ENCODE data around the gene DLG1.

DNA sequence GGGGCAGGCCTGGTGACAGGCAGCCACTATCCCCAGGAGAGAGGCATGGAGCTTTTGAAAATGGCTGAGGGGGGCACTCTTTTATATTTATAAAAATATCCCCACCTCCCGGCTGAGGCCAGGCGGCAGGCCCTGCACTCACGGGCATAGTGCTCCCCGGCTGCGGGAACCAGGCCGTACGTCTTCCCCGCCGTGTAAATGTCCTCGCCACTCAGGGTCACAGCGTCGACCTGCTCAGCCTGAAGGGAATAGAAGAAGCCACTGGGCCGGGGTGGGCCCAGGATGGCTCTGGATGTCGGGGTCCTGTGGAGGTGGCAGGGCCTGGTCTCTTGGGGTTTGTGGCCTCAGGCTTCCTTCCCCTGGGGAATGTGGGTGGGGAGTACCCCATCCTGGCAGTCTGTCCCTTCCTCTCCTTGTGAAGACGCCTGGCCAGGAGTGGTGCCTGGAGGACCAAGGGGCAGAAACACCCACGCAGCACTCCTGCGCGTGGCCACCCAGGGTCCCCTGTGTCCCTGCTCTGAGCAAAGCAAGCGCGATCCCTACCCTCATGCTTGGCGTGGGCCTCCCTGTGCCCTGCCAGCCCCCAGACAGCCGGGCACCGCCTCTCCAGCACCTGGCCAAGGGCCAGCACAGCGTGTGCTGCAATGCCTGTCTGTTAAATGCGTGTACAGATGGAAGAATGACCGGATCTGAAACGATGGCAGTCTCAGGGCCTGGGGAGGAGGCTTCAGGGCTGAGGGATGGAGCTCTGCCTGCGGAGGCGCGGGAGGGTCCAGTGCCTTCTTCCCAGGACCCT lies 287.7 kb downstream of the DLG1 start:
- TF ChIP-seq, protein P1, sequence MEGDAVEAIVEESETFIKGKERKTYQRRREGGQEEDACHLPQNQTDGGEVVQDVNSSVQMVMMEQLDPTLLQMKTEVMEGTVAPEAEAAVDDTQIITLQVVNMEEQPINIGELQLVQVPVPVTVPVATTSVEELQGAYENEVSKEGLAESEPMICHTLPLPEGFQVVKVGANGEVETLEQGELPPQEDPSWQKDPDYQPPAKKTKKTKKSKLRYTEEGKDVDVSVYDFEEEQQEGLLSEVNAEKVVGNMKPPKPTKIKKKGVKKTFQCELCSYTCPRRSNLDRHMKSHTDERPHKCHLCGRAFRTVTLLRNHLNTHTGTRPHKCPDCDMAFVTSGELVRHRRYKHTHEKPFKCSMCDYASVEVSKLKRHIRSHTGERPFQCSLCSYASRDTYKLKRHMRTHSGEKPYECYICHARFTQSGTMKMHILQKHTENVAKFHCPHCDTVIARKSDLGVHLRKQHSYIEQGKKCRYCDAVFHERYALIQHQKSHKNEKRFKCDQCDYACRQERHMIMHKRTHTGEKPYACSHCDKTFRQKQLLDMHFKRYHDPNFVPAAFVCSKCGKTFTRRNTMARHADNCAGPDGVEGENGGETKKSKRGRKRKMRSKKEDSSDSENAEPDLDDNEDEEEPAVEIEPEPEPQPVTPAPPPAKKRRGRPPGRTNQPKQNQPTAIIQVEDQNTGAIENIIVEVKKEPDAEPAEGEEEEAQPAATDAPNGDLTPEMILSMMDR (IDR thresholded peaks at IDR 0.05; ENCODE audit: poor library complexity, severe bottlenecking): no peak
- TF ChIP-seq EZH2 (IDR thresholded peaks at IDR 0.05; ENCODE audit: borderline replicate concordance, insufficient read depth, low read length, poor library complexity, severe bottlenecking) (no peak), MXI1 (conservative IDR thresholded peaks at IDR 0.05; ENCODE audit: poor library complexity, severe bottlenecking) (no peak), POLR2AphosphoS5 (IDR thresholded peaks at IDR 0.05) (no peak), EP300 (conservative IDR thresholded peaks at IDR 0.05; ENCODE audit: poor library complexity, severe bottlenecking) (no peak), SMC3 (conservative IDR thresholded peaks at IDR 0.05; ENCODE audit: poor library complexity) (no peak), RAD21 (conservative IDR thresholded peaks at IDR 0.05) (no peak), TAF1 (IDR thresholded peaks at IDR 0.05; ENCODE audit: low read depth) (no peak)
- TF ChIP-seq, protein P2, sequence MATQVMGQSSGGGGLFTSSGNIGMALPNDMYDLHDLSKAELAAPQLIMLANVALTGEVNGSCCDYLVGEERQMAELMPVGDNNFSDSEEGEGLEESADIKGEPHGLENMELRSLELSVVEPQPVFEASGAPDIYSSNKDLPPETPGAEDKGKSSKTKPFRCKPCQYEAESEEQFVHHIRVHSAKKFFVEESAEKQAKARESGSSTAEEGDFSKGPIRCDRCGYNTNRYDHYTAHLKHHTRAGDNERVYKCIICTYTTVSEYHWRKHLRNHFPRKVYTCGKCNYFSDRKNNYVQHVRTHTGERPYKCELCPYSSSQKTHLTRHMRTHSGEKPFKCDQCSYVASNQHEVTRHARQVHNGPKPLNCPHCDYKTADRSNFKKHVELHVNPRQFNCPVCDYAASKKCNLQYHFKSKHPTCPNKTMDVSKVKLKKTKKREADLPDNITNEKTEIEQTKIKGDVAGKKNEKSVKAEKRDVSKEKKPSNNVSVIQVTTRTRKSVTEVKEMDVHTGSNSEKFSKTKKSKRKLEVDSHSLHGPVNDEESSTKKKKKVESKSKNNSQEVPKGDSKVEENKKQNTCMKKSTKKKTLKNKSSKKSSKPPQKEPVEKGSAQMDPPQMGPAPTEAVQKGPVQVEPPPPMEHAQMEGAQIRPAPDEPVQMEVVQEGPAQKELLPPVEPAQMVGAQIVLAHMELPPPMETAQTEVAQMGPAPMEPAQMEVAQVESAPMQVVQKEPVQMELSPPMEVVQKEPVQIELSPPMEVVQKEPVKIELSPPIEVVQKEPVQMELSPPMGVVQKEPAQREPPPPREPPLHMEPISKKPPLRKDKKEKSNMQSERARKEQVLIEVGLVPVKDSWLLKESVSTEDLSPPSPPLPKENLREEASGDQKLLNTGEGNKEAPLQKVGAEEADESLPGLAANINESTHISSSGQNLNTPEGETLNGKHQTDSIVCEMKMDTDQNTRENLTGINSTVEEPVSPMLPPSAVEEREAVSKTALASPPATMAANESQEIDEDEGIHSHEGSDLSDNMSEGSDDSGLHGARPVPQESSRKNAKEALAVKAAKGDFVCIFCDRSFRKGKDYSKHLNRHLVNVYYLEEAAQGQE (IDR thresholded peaks at IDR 0.05; ENCODE audit: borderline replicate concordance): no peak

All from neural cell (in vitro differentiated cells).